Activated CD4-positive, alpha-beta memory T cell treated with anti-CD3 and anti-CD28 coated beads, Interleukin-2, amount 10 ng/mL, durations not matched to agents 7 days and 5 days (primary cell): Measurements from ENCODE around the gene LRG1. TPM values are rescaled to one million over a fixed set of nuclear protein-coding genes. Genes with fewer than 3 reads are reported as not detected.

Experiments
- CTCF ChIA-PET: fragments of 350-600 bp; sonication (Branson Sonifier 250); formaldehyde crosslinking; loops from one replicate; lab custom pipeline; 2021; ENCODE audit warnings: antibody characterized with exemption, inconsistent platforms; lab: Charles Lee
- POLR2A ChIA-PET: fragments of 350-600 bp; sonication (Branson Sonifier 250); formaldehyde crosslinking; loops from one replicate; lab custom pipeline; 2021; ENCODE audit warnings: antibody characterized with exemption; lab: Charles Lee
- DNase-seq: peaks from one replicate; pipeline ENCODE4 v3.0.0-alpha.2; 2020
- H3K27ac Mint-ChIP-seq: one replicate; pipeline ENCODE4 v1.8.0; 2021; ENCODE audit warnings: mild to moderate bottlenecking, mixed read lengths
- H3K27me3 Mint-ChIP-seq: one replicate; pipeline ENCODE4 v1.8.0; 2021; ENCODE audit warnings: mixed read lengths
- H3K36me3 Mint-ChIP-seq: one replicate; pipeline ENCODE4 v1.8.0; 2021; ENCODE audit warnings: low read depth, mixed read lengths
- H3K4me1 Mint-ChIP-seq: one replicate; pipeline ENCODE4 v1.8.0; 2021; ENCODE audit warnings: mixed read lengths
- H3K4me3 Mint-ChIP-seq: one replicate; pipeline ENCODE4 v1.8.0; 2021; ENCODE audit warnings: mild to moderate bottlenecking, mixed read lengths
- H3K9me3 Mint-ChIP-seq: one replicate; pipeline ENCODE4 v1.8.0; 2021; ENCODE audit warnings: mixed read lengths
- total RNA-seq, 2 experiments: library from RNA; stranded (reverse); gene quantifications; one replicate each; pipeline ENCODE4 v1.2.3, GENCODE V29; 2021

LRG1 gene
- total RNA-seq, 2 experiments from 2014 or later: 0.15 to 0.18 TPM

- DNase-seq: peak; percentile 75
- Mint-ChIP-seq H3K4me1 (no peaks in the 10 kb centered on the region), H3K9me3 (no peaks in the 10 kb centered on the region), H3K4me3 (no peak overlapping the region), H3K27ac (no peak overlapping the region), H3K27me3 (peaks cover 1% of the 10 kb centered on the region), H3K36me3 (no peaks in the 10 kb centered on the region)
- ChIA-PET POLR2A (interaction anchor here (1.0 to 1.5 kb wide), 2 partner anchors 54 to 258 kb away, joined by 4 to 6 read pairs; partner anchors contain the start of gene HDGFL2), CTCF (interaction anchor here (0.6 to 1.8 kb wide), 19 partner anchors 8 to 868 kb away, joined by 3 to 21 read pairs (median 3); partner anchors contain the start of genes FEM1A, HDGFL2, LRG1 and PLIN5)
Observed at GRCh38 chr19:4524808-4525562, 14.9 kb downstream of the LRG1 start.

GRCh38 chr19:4523306-4524110 is 16.3 kb downstream of the LRG1 start:
- peak; percentile 28 for DNase-seq
- Mint-ChIP-seq H3K36me3 (no peaks in the 10 kb centered on the region), H3K27me3 (no peaks in the 10 kb centered on the region), H3K4me1 (no peaks in the 10 kb centered on the region), H3K9me3 (no peaks in the 10 kb centered on the region), H3K27ac (no peak overlapping the region), H3K4me3 (no peak overlapping the region)
- CTCF ChIA-PET: interaction anchor here (0.5 to 2.5 kb wide), 7 partner anchors 12 to 120 kb away, joined by 3 to 9 read pairs (median 3); partner anchors contain the start of gene PLIN5
- POLR2A ChIA-PET: no interaction called here

GRCh38 chr19:4522291-4523002 is 17.4 kb downstream of the LRG1 start:
- no peaks in the 10 kb centered on the region for H3K27me3 Mint-ChIP-seq
- no peaks in the 10 kb centered on the region for H3K36me3 Mint-ChIP-seq
- no peaks in the 10 kb centered on the region for H3K4me1 Mint-ChIP-seq
- H3K27ac Mint-ChIP-seq: no peak overlapping the region
- ChIA-PET POLR2A (no interaction called here), CTCF (interaction anchor here (0.9 to 2.5 kb wide), 4 partner anchors 13 to 119 kb away, joined by 3 to 9 read pairs (median 4); partner anchors contain the start of gene PLIN5)
- H3K9me3 Mint-ChIP-seq: no peaks in the 10 kb centered on the region
- no peak for DNase-seq
- H3K4me3 Mint-ChIP-seq: no peak overlapping the region

GRCh38 chr19:4521888-4522242 is 18.0 kb downstream of the LRG1 start:
- ChIA-PET POLR2A (interaction anchor here (0.8 kb wide), 1 partner anchor 19 kb away, joined by 3 read pairs; no protein-coding TSS in a partner anchor), CTCF (interaction anchor here (2.5 kb wide), 1 partner anchor 13 kb away, joined by 9 read pairs; the partner anchor contains the start of gene PLIN5)
- Mint-ChIP-seq H3K27me3 (no peaks in the 10 kb centered on the region), H3K4me3 (no peak overlapping the region), H3K4me1 (no peaks in the 10 kb centered on the region), H3K36me3 (no peaks in the 10 kb centered on the region), H3K9me3 (no peaks in the 10 kb centered on the region), H3K27ac (no peak overlapping the region)
- DNase-seq: no peak

- no peak for DNase-seq
- ChIA-PET POLR2A (interaction anchor here (0.8 kb wide), 1 partner anchor 19 kb away, joined by 3 read pairs; no protein-coding TSS in a partner anchor), CTCF (interaction anchor here (2.5 kb wide), 1 partner anchor 14 kb away, joined by 9 read pairs; the partner anchor contains the start of gene PLIN5)
- Mint-ChIP-seq H3K27me3 (no peaks in the 10 kb centered on the region), H3K27ac (no peak overlapping the region), H3K9me3 (no peaks in the 10 kb centered on the region), H3K4me3 (no peak overlapping the region), H3K4me1 (no peaks in the 10 kb centered on the region), H3K36me3 (no peaks in the 10 kb centered on the region)
Observed at GRCh38 chr19:4521170-4521887, 18.5 kb downstream of the LRG1 start.

GRCh38 chr19:4519521-4520277 is 20.1 kb downstream of the LRG1 start:
- Mint-ChIP-seq H3K9me3 (no peaks in the 10 kb centered on the region), H3K4me1 (no peaks in the 10 kb centered on the region), H3K36me3 (no peaks in the 10 kb centered on the region), H3K27ac (no peak overlapping the region), H3K4me3 (no peak overlapping the region), H3K27me3 (no peaks in the 10 kb centered on the region)
- ChIA-PET POLR2A (no interaction called here), CTCF (no interaction called here)
- no peak for DNase-seq

GRCh38 chr19:4519172-4519496 is 20.7 kb downstream of the LRG1 start:
- DNase-seq: no peak
- Mint-ChIP-seq H3K9me3 (no peaks in the 10 kb centered on the region), H3K27me3 (no peaks in the 10 kb centered on the region), H3K4me3 (no peak overlapping the region), H3K36me3 (no peaks in the 10 kb centered on the region), H3K27ac (no peak overlapping the region), H3K4me1 (no peaks in the 10 kb centered on the region)
- CTCF ChIA-PET: no interaction called here
- POLR2A ChIA-PET: no interaction called here

GRCh38 chr19:4518345-4519171 is 21.3 kb downstream of the LRG1 start, which contains the start of gene PLIN4:
PLIN4 (minus strand) TSS chr19:4518486; CDS start chr19:4518272, 214 bp downstream.
- H3K27ac Mint-ChIP-seq: no peak within 1 kb of the TSS
- no peak for DNase-seq
- H3K27me3 Mint-ChIP-seq: no peaks in the 10 kb centered on the region
- no peaks in the 10 kb centered on the region for H3K4me1 Mint-ChIP-seq
- no peak within 1 kb of the TSS for H3K4me3 Mint-ChIP-seq
- POLR2A ChIA-PET: no interaction called here
- no peaks in the 10 kb centered on the region for H3K9me3 Mint-ChIP-seq
- no peaks in the 10 kb centered on the region for H3K36me3 Mint-ChIP-seq
- CTCF ChIA-PET: no interaction called here

- Mint-ChIP-seq H3K4me1 (no peaks in the 10 kb centered on the region), H3K4me3 (no peak overlapping the region)
- POLR2A ChIA-PET: no interaction called here
Observed at GRCh38 chr19:4517451-4518057, 22.3 kb downstream of the LRG1 start.

GRCh38 chr19:4516939-4517300 is 22.9 kb downstream of the LRG1 start:
- Mint-ChIP-seq H3K9me3 (no peaks in the 10 kb centered on the region), H3K4me3 (no peak overlapping the region), H3K36me3 (no peaks in the 10 kb centered on the region), H3K4me1 (no peaks in the 10 kb centered on the region), H3K27me3 (no peaks in the 10 kb centered on the region), H3K27ac (no peak overlapping the region)
- ChIA-PET POLR2A (no interaction called here), CTCF (interaction anchor here (1.2 kb wide), 1 partner anchor 8 kb away, joined by 3 read pairs; no protein-coding TSS in a partner anchor)
- no peak for DNase-seq

More at GRCh38 chr19:4517451-4518057, 22.3 kb downstream of the LRG1 start:
- H3K9me3 Mint-ChIP-seq: no peaks in the 10 kb centered on the region
- no peak for DNase-seq
- no peaks in the 10 kb centered on the region for H3K27me3 Mint-ChIP-seq
- CTCF ChIA-PET: interaction anchor here (1.2 kb wide), 1 partner anchor 8 kb away, joined by 3 read pairs; no protein-coding TSS in a partner anchor
- no peak overlapping the region for H3K27ac Mint-ChIP-seq
- H3K36me3 Mint-ChIP-seq: no peaks in the 10 kb centered on the region
